Left lobe of liver (tissue), 2 donors: ENCODE measurements around the gene ZNF425. TPM values are rescaled to one million over a fixed set of nuclear protein-coding genes. Genes with fewer than 3 reads are reported as not detected.
"Not testable (repeated sequence)": the region's sequence is repeated elsewhere in the genome, so short reads cannot be mapped to it uniquely, and the experiment has no call there.

Experiments used
- ATAC-seq: fragments of 200-7000 bp; cut with Tn5 transposase; one replicate; pipeline ENCODE4 v1.9.1; 2020; ENCODE audit warnings: mild to moderate bottlenecking, moderate library complexity
- DNase-seq: peaks from one replicate; pipeline ENCODE4 v3.0.0-alpha.2; 2020; ENCODE audit warnings: low spot score
- total RNA-seq: library from RNA; stranded (reverse); gene quantifications from one replicate; pipeline ENCODE4 v1.2.1, GENCODE V29; 2021
- donor health status: DM: no; HTN: no; CAD: no; lungs with moderate emphysema.
- donor health status: DM: no; HTN: yes; CAD: no.

The ZNF425 gene
- total RNA-seq, 1 donor from 2014 or later = 1.1 TPM

- DNase-seq (no peak), ATAC-seq (no peak)
Measured at GRCh38 chr7:149075286-149075685, 50.8 kb downstream of the ZNF425 start.

GRCh38 chr7:149074116-149074885 is 51.8 kb downstream of the ZNF425 start:
- ATAC-seq (no peak), DNase-seq (no peak)

- ATAC-seq = no peak
- DNase-seq = no peak
Measured at GRCh38 chr7:149072438-149072775, 53.7 kb downstream of the ZNF425 start.

- ATAC-seq (peak; percentile 17), DNase-seq (no peak)
Measured at GRCh38 chr7:149071641-149072437, 54.3 kb downstream of the ZNF425 start.

GRCh38 chr7:149071182-149071635 is 54.9 kb downstream of the ZNF425 start:
- DNase-seq (no peak), ATAC-seq (peak; percentile 10)

GRCh38 chr7:149070372-149071125 is 55.6 kb downstream of the ZNF425 start:
- DNase-seq (no peak), ATAC-seq (no peak)

- ATAC-seq (no peak), DNase-seq (no peak)
Measured at GRCh38 chr7:149067869-149068268, 58.3 kb downstream of the ZNF425 start.

- DNase-seq (no peak), ATAC-seq (no peak)
Measured at GRCh38 chr7:149063476-149063875, 62.6 kb downstream of the ZNF425 start.

- not testable (repeated sequence) for DNase-seq, ATAC-seq
Measured at GRCh38 chr7:149062217-149062899, 63.8 kb downstream of the ZNF425 start.

GRCh38 chr7:149060156-149060555 is 66.0 kb downstream of the ZNF425 start:
- ATAC-seq = no peak
- DNase-seq = no peak

GRCh38 chr7:149053885-149054284 is 72.2 kb downstream of the ZNF425 start:
- DNase-seq = no peak
- ATAC-seq = no peak

- ATAC-seq (no peak), DNase-seq (no peak)
Measured at GRCh38 chr7:149053384-149053783, 72.7 kb downstream of the ZNF425 start.

Other genes starting within 250 kb of the ZNF425 start
- gene EZH2, start 242.0 kb downstream of the ZNF425 start, total RNA-seq = 2.5 TPM
- 266 TPM for gene PDIA4, start 97.8 kb downstream of the ZNF425 start, total RNA-seq
- 3.6 TPM for gene ZNF786, start 35.6 kb downstream of the ZNF425 start, total RNA-seq
- 6.6 TPM for gene ZNF398, start 21.1 kb upstream of the ZNF425 start, total RNA-seq
- 14.1 TPM for gene ZNF282, start 69.2 kb upstream of the ZNF425 start, total RNA-seq
- gene ZNF212, start 113.3 kb upstream of the ZNF425 start, total RNA-seq = 6.0 TPM
- 5.1 TPM for gene ZNF783, start 135.9 kb upstream of the ZNF425 start, total RNA-seq